Nephron progenitor cell (in vitro differentiated cells): ENCODE measurements around the gene RNF182.

ENCODE experiments used
- DNase-seq: peaks from one replicate; pipeline ENCODE4 v3.0.0; 2021
- H3K27ac Mint-ChIP-seq: 2 replicates; pipeline ENCODE4 v1.8.0; 2021; ENCODE audit warnings: mild to moderate bottlenecking, moderate library complexity, mixed read lengths
- H3K27me3 Mint-ChIP-seq: 2 replicates; pipeline ENCODE4 v1.8.0; 2021; ENCODE audit warnings: mild to moderate bottlenecking, low read depth, mixed read lengths; ENCODE audit not compliant: poor library complexity
- H3K36me3 Mint-ChIP-seq: 2 replicates; pipeline ENCODE4 v1.8.0; 2021; ENCODE audit warnings: low read depth, mixed read lengths
- H3K4me1 Mint-ChIP-seq: 2 replicates; pipeline ENCODE4 v1.8.0; 2021; ENCODE audit warnings: mixed read lengths
- H3K4me3 Mint-ChIP-seq: 2 replicates; pipeline ENCODE4 v1.8.0; 2021; ENCODE audit warnings: mild to moderate bottlenecking, moderate library complexity, mixed read lengths
- H3K9me3 Mint-ChIP-seq: 2 replicates; pipeline ENCODE4 v1.8.0; 2021; ENCODE audit warnings: mild to moderate bottlenecking, moderate library complexity, mixed read lengths
- TF ChIP-seq, protein P1 (sequence below): fragments of 200-600 bp; sonication (generic); IDR thresholded peaks from 2 replicates; pipeline ENCODE4 v1.5.0; 2021; ENCODE audit warnings: antibody characterized with exemption

The RNF182 gene

GRCh38 chr6:14020551-14020950, 95.8 kb downstream of the RNF182 start:
- Mint-ChIP-seq H3K4me3 (no peak overlapping the region), H3K27ac (no peak overlapping the region), H3K9me3 (peaks cover 9% of the 10 kb centered on the region), H3K27me3 (peaks cover 29% of the 10 kb centered on the region), H3K36me3 (no peaks in the 10 kb centered on the region), H3K4me1 (peaks cover 21% of the 10 kb centered on the region)
- TF ChIP-seq, protein P1, sequence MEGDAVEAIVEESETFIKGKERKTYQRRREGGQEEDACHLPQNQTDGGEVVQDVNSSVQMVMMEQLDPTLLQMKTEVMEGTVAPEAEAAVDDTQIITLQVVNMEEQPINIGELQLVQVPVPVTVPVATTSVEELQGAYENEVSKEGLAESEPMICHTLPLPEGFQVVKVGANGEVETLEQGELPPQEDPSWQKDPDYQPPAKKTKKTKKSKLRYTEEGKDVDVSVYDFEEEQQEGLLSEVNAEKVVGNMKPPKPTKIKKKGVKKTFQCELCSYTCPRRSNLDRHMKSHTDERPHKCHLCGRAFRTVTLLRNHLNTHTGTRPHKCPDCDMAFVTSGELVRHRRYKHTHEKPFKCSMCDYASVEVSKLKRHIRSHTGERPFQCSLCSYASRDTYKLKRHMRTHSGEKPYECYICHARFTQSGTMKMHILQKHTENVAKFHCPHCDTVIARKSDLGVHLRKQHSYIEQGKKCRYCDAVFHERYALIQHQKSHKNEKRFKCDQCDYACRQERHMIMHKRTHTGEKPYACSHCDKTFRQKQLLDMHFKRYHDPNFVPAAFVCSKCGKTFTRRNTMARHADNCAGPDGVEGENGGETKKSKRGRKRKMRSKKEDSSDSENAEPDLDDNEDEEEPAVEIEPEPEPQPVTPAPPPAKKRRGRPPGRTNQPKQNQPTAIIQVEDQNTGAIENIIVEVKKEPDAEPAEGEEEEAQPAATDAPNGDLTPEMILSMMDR = no peak
- DNase-seq = no peak

- Mint-ChIP-seq H3K27ac (no peak overlapping the region), H3K27me3 (peaks cover 24% of the 10 kb centered on the region), H3K4me3 (no peak overlapping the region), H3K4me1 (peaks cover 16% of the 10 kb centered on the region), H3K36me3 (no peaks in the 10 kb centered on the region), H3K9me3 (peaks cover 9% of the 10 kb centered on the region)
- no peak for DNase-seq
- TF ChIP-seq, protein P1 = no peak
These were observed 96.7 kb downstream of the RNF182 start for GRCh38 chr6:14021449-14021848.

DNA sequence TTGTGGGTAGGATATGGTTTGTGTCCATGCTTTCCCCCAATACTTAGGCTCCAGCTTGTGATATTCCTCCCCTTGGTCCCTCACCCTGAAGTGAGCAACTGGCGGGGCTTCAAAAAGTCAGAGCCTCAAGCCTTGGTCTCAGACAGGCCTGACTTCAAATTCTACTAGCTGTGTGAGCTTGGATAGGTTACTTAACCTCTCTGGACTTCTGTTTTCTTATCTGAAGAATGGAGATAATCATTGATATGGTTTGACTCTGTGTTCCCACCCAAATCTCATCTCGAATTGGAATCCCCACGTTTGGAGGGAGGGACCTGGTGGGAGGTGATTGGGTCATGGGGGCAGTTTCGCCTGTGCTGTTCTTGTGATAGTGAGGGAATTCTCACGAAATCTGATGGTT, 97.9 kb downstream of the RNF182 start:
- peaks cover 20% of the 10 kb centered on the region for H3K27me3 Mint-ChIP-seq
- no peak overlapping the region for H3K27ac Mint-ChIP-seq
- H3K4me1 Mint-ChIP-seq = peaks cover 16% of the 10 kb centered on the region
- no peak for DNase-seq
- peaks cover 9% of the 10 kb centered on the region for H3K9me3 Mint-ChIP-seq
- no peak overlapping the region for H3K4me3 Mint-ChIP-seq
- no peaks in the 10 kb centered on the region for H3K36me3 Mint-ChIP-seq
- TF ChIP-seq, protein P1 = no peak

DNA sequence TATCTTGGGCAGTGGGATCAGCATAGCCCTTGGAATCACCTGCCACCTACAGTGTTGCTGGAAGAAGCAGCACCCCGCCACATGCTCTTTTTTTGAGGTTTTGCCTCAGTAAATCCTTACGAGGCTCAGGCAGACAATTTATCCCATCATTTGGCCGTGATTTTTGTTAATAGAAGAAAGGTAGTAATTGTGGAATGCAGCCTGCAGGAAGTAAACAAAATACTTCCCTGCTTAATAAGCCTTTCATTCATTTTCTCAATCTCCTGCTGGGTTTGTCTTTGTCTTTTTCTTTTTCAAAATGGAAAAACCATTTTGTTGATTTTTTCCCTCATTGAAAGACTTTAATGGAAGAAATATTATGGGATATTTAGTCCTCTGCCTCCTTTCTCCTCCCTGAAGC, 99.1 kb downstream of the RNF182 start:
- TF ChIP-seq, protein P1 = no peak
- Mint-ChIP-seq H3K27ac (no peak overlapping the region), H3K4me3 (no peak overlapping the region), H3K9me3 (peaks cover 3% of the 10 kb centered on the region), H3K4me1 (peaks cover 16% of the 10 kb centered on the region), H3K27me3 (peaks cover 17% of the 10 kb centered on the region), H3K36me3 (no peaks in the 10 kb centered on the region)
- no peak for DNase-seq

DNA sequence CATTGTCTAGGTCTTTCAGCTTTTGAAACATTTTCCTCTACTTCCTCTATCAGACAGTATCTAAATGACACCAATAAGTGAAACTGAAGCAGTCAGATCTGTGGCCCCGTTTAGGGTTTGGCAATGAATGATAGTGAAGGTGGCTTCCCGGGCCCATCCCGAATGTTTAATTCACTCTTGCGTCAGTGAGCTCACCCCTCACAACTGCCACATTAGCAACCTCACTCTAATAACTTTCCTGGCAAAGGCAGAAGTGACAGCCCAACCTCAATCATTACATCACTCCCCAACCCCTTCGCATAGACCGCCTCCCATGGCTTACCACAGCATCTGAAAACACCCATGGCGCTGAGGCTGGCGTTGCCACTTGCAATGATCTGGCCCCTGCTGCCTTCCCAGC, 100.4 kb downstream of the RNF182 start:
- Mint-ChIP-seq H3K27ac (no peak overlapping the region), H3K4me1 (peaks cover 24% of the 10 kb centered on the region)

More for the DNA sequence above, 100.4 kb downstream of the RNF182 start:
- no peak for DNase-seq
- Mint-ChIP-seq H3K4me3 (no peak overlapping the region), H3K27me3 (peaks cover 8% of the 10 kb centered on the region), H3K36me3 (no peaks in the 10 kb centered on the region), H3K9me3 (no peaks in the 10 kb centered on the region)
- TF ChIP-seq, protein P1 = no peak
